Putamen (tissue), 1 donor: ENCODE results near the gene TET3.

Experiments
- DNase-seq: peaks from one replicate; pipeline ENCODE4 v3.0.0-alpha.2; 2016; ENCODE audit warnings: low spot score

The TET3 gene

GRCh38 chr2:74005786-74006185, 21.1 kb downstream of the TET3 start:
- DNase-seq = no peak

- peak; percentile 58 for DNase-seq
These were observed 21.7 kb downstream of the TET3 start for GRCh38 chr2:74006459-74006858.

GRCh38 chr2:74007121-74007520, 22.4 kb downstream of the TET3 start:
- DNase-seq = no peak

- no peak for DNase-seq
These were observed 23.0 kb downstream of the TET3 start for GRCh38 chr2:74007711-74008110.

- no peak for DNase-seq
These were observed 24.2 kb downstream of the TET3 start for GRCh38 chr2:74008761-74009395.

GRCh38 chr2:74009577-74009976, 24.9 kb downstream of the TET3 start:
- no peak for DNase-seq

- DNase-seq = no peak
These were observed 25.4 kb downstream of the TET3 start for GRCh38 chr2:74010087-74010541.

GRCh38 chr2:74011246-74011645, 26.5 kb downstream of the TET3 start:
- no peak for DNase-seq

GRCh38 chr2:74014813-74015212, 30.1 kb downstream of the TET3 start:
- no peak for DNase-seq

GRCh38 chr2:74017223-74017622, 32.5 kb downstream of the TET3 start:
- DNase-seq = no peak

GRCh38 chr2:74019516-74019915, 34.8 kb downstream of the TET3 start:
- DNase-seq = no peak

GRCh38 chr2:74020702-74021406, 36.1 kb downstream of the TET3 start:
- DNase-seq = no peak

- DNase-seq = no peak
These were observed 36.7 kb downstream of the TET3 start for GRCh38 chr2:74021407-74021755.

- no peak for DNase-seq
These were observed 39.5 kb downstream of the TET3 start for GRCh38 chr2:74024216-74024615.

GRCh38 chr2:74025971-74026612, 41.4 kb downstream of the TET3 start:
- no peak for DNase-seq

GRCh38 chr2:74026687-74027241, 42.1 kb downstream of the TET3 start:
- DNase-seq = no peak

- no peak for DNase-seq
These were observed 42.8 kb downstream of the TET3 start for GRCh38 chr2:74027496-74027895.

GRCh38 chr2:74028290-74028689, 43.6 kb downstream of the TET3 start:
- no peak for DNase-seq

GRCh38 chr2:74028741-74029140, 44.0 kb downstream of the TET3 start:
- DNase-seq = no peak

GRCh38 chr2:74029714-74030397, 45.1 kb downstream of the TET3 start:
- no peak for DNase-seq

- no peak for DNase-seq
These were observed 46.5 kb downstream of the TET3 start for GRCh38 chr2:74031221-74031620.

GRCh38 chr2:74031959-74032287, 47.2 kb downstream of the TET3 start:
- no peak for DNase-seq

GRCh38 chr2:74033375-74033774, 48.7 kb downstream of the TET3 start:
- no peak for DNase-seq
